ENCODE results near the gene DOCK1.
"Not testable (repeated sequence)": the region's sequence is repeated elsewhere in the genome, so short reads cannot be mapped to it uniquely, and the experiment has no call there.

DOCK1 gene

GRCh38 chr10:126924915-126925300 is 19.7 kb downstream of the DOCK1 start:
- DNase-seq (ENCODE audit: low read depth in 2 of 2): no peak

- DNase-seq (ENCODE audit: low read depth in 2 of 2): no peak
These were observed 21.3 kb downstream of the DOCK1 start for GRCh38 chr10:126926568-126926967.

- DNase-seq (ENCODE audit: low read depth in 2 of 2): no peak
These were observed 22.6 kb downstream of the DOCK1 start for GRCh38 chr10:126927799-126928198.

- no peak for DNase-seq (ENCODE audit: low read depth in 2 of 2)
These were observed 23.0 kb downstream of the DOCK1 start for GRCh38 chr10:126928274-126928673.

GRCh38 chr10:126929391-126929790 is 24.2 kb downstream of the DOCK1 start:
- no peak for DNase-seq (ENCODE audit: low read depth in 2 of 2)

GRCh38 chr10:126930131-126930882 is 25.1 kb downstream of the DOCK1 start:
- DNase-seq (ENCODE audit: low read depth in 2 of 2): no peak

- no peak for DNase-seq (ENCODE audit: low read depth in 2 of 2)
These were observed 25.8 kb downstream of the DOCK1 start for GRCh38 chr10:126930883-126931503.

GRCh38 chr10:126931544-126931943 is 26.3 kb downstream of the DOCK1 start:
- no peak for DNase-seq (ENCODE audit: low read depth in 2 of 2)

- DNase-seq (ENCODE audit: low read depth in 2 of 2): no peak
These were observed 27.3 kb downstream of the DOCK1 start for GRCh38 chr10:126932516-126932915.

- no peak for DNase-seq (ENCODE audit: low read depth in 2 of 2)
These were observed 27.9 kb downstream of the DOCK1 start for GRCh38 chr10:126933116-126933515.

GRCh38 chr10:126935263-126935946 is 30.2 kb downstream of the DOCK1 start:
- DNase-seq (ENCODE audit: low read depth in 2 of 2): no peak

- DNase-seq (ENCODE audit: low read depth in 2 of 2): no peak
These were observed 31.8 kb downstream of the DOCK1 start for GRCh38 chr10:126937026-126937425.

- not testable (repeated sequence) for DNase-seq (ENCODE audit: low read depth in 2 of 2)
These were observed 32.9 kb downstream of the DOCK1 start for GRCh38 chr10:126938121-126938520.

- DNase-seq (ENCODE audit: low read depth in 2 of 2): no peak
These were observed 34.5 kb downstream of the DOCK1 start for GRCh38 chr10:126939706-126940105.

GRCh38 chr10:126940670-126941310 is 35.6 kb downstream of the DOCK1 start:
- DNase-seq (ENCODE audit: low read depth in 2 of 2): no peak

- no peak for DNase-seq (ENCODE audit: low read depth in 2 of 2)
These were observed 39.0 kb downstream of the DOCK1 start for GRCh38 chr10:126944191-126944590.

GRCh38 chr10:126945351-126946030 is 40.3 kb downstream of the DOCK1 start:
- no peak for DNase-seq (ENCODE audit: low read depth in 2 of 2)

- DNase-seq (ENCODE audit: low read depth in 2 of 2): no peak
These were observed 41.5 kb downstream of the DOCK1 start for GRCh38 chr10:126946746-126947145.

GRCh38 chr10:126948355-126949160 is 43.3 kb downstream of the DOCK1 start:
- no peak for DNase-seq (ENCODE audit: low read depth in 2 of 2)

- no peak for DNase-seq (ENCODE audit: low read depth in 2 of 2)
These were observed 43.9 kb downstream of the DOCK1 start for GRCh38 chr10:126949161-126949503.

Data from activated CD8-positive, alpha-beta memory T cell treated with anti-CD3 and anti-CD28 coated beads for 4 hours (primary cell).